ENCODE results near the gene CRTC3. TPM values are rescaled to one million over a fixed set of nuclear protein-coding genes. Genes with fewer than 3 reads are reported as not detected.

The CRTC3 gene
- total and polyA plus RNA-seq, 2 of the 13 experiments (the other 11 are each of a cell fraction or from before 2014, with no cell fraction given), result 8.4 to 11.8 TPM

DNA sequence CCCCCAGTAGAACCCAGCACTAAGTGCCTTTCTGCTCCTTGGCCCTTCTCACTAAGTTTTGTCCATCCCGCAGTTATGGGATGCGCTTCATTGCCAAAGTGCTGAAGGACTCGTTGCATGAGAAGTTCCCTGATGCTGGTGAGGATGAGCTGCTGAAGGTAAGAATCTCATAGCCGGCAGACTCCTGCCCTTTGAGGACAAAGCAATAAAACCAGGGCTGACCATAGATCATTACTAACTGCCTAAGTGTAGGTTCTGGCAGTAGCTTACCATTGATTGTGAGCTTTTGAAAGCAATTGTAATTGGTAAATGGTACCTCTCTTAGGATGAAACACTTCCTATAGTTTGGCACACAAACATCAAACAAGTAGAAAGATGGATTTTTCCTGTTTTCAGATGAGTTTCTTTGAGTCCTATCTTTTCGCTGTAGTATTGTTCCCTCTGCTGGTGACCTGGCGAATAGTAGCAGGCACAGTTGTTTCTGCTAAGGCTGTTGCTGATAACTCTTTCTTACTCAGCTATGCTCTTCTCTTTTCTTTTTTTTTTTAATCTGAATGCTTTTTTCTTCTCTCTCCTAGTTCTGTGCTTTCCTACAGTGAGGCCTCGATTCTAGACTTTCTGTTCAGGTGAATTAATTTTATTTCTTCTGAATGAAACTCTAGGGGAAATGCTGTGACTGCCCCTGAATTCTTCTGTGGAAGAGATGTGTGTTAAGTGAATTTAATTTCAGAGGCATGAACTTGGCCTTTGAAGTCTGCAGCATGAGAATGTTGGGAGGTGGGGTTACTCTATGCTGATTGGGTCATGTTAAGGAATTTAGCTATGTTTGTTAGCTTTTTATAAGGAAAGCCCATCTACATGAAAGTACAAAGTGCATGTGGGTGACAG, 47.4 kb upstream of the CRTC3 start (continued):
- TF ChIP-seq, protein P1, sequence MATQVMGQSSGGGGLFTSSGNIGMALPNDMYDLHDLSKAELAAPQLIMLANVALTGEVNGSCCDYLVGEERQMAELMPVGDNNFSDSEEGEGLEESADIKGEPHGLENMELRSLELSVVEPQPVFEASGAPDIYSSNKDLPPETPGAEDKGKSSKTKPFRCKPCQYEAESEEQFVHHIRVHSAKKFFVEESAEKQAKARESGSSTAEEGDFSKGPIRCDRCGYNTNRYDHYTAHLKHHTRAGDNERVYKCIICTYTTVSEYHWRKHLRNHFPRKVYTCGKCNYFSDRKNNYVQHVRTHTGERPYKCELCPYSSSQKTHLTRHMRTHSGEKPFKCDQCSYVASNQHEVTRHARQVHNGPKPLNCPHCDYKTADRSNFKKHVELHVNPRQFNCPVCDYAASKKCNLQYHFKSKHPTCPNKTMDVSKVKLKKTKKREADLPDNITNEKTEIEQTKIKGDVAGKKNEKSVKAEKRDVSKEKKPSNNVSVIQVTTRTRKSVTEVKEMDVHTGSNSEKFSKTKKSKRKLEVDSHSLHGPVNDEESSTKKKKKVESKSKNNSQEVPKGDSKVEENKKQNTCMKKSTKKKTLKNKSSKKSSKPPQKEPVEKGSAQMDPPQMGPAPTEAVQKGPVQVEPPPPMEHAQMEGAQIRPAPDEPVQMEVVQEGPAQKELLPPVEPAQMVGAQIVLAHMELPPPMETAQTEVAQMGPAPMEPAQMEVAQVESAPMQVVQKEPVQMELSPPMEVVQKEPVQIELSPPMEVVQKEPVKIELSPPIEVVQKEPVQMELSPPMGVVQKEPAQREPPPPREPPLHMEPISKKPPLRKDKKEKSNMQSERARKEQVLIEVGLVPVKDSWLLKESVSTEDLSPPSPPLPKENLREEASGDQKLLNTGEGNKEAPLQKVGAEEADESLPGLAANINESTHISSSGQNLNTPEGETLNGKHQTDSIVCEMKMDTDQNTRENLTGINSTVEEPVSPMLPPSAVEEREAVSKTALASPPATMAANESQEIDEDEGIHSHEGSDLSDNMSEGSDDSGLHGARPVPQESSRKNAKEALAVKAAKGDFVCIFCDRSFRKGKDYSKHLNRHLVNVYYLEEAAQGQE (IDR thresholded peaks at IDR 0.05; ENCODE audit: borderline replicate concordance in 1 of 2, low read depth in 1 of 2, low read length in 2 of 2), result no peak
- TF ChIP-seq SMAD1 (CRISPR knock-in tag; IDR thresholded peaks at IDR 0.05; ENCODE audit: borderline replicate concordance, low read depth) (no peak), HNRNPK (IDR thresholded peaks at IDR 0.05; ENCODE audit: low read depth, low read length, poor library complexity, severe bottlenecking) (no peak), ZNF746 (CRISPR knock-in tag; IDR thresholded peaks at IDR 0.05) (no peak), KLF15 (CRISPR knock-in tag; IDR thresholded peaks at IDR 0.05; ENCODE audit: borderline replicate concordance) (no peak), SMAD3 (CRISPR knock-in tag; IDR thresholded peaks at IDR 0.05) (no peak), ZNF446 (CRISPR knock-in tag; IDR thresholded peaks at IDR 0.05) (no peak), JDP2 (CRISPR knock-in tag; IDR thresholded peaks at IDR 0.05; ENCODE audit: borderline replicate concordance) (no peak), THAP11 (CRISPR knock-in tag; IDR thresholded peaks at IDR 0.05) (no peak), HNF4G (IDR thresholded peaks at IDR 0.05; ENCODE audit: borderline replicate concordance, low read depth, low read length) (no peak), HNF4G (CRISPR knock-in tag; IDR thresholded peaks at IDR 0.05; ENCODE audit: borderline replicate concordance, low read depth) (no peak), MIER3 (CRISPR knock-in tag; IDR thresholded peaks at IDR 0.05; ENCODE audit: borderline replicate concordance) (no peak), SRF (IDR thresholded peaks at IDR 0.05; ENCODE audit: low read depth, low read length) (no peak), SMAD9 (CRISPR knock-in tag; IDR thresholded peaks at IDR 0.05) (no peak), ZNF44 (CRISPR knock-in tag; IDR thresholded peaks at IDR 0.05) (no peak)
- TF ChIP-seq, protein P2, sequence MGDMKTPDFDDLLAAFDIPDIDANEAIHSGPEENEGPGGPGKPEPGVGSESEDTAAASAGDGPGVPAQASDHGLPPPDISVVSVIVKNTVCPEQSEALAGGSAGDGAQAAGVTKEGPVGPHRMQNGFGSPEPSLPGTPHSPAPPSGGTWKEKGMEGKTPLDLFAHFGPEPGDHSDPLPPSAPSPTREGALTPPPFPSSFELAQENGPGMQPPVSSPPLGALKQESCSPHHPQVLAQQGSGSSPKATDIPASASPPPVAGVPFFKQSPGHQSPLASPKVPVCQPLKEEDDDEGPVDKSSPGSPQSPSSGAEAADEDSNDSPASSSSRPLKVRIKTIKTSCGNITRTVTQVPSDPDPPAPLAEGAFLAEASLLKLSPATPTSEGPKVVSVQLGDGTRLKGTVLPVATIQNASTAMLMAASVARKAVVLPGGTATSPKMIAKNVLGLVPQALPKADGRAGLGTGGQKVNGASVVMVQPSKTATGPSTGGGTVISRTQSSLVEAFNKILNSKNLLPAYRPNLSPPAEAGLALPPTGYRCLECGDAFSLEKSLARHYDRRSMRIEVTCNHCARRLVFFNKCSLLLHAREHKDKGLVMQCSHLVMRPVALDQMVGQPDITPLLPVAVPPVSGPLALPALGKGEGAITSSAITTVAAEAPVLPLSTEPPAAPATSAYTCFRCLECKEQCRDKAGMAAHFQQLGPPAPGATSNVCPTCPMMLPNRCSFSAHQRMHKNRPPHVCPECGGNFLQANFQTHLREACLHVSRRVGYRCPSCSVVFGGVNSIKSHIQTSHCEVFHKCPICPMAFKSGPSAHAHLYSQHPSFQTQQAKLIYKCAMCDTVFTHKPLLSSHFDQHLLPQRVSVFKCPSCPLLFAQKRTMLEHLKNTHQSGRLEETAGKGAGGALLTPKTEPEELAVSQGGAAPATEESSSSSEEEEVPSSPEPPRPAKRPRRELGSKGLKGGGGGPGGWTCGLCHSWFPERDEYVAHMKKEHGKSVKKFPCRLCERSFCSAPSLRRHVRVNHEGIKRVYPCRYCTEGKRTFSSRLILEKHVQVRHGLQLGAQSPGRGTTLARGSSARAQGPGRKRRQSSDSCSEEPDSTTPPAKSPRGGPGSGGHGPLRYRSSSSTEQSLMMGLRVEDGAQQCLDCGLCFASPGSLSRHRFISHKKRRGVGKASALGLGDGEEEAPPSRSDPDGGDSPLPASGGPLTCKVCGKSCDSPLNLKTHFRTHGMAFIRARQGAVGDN (CRISPR knock-in tag; IDR thresholded peaks at IDR 0.05), result no peak
- TF ChIP-seq, protein P3, sequence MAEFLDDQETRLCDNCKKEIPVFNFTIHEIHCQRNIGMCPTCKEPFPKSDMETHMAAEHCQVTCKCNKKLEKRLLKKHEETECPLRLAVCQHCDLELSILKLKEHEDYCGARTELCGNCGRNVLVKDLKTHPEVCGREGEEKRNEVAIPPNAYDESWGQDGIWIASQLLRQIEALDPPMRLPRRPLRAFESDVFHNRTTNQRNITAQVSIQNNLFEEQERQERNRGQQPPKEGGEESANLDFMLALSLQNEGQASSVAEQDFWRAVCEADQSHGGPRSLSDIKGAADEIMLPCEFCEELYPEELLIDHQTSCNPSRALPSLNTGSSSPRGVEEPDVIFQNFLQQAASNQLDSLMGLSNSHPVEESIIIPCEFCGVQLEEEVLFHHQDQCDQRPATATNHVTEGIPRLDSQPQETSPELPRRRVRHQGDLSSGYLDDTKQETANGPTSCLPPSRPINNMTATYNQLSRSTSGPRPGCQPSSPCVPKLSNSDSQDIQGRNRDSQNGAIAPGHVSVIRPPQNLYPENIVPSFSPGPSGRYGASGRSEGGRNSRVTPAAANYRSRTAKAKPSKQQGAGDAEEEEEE (CRISPR knock-in tag; IDR thresholded peaks at IDR 0.05; ENCODE audit: borderline replicate concordance), result no peak
- TF ChIP-seq, protein P4, sequence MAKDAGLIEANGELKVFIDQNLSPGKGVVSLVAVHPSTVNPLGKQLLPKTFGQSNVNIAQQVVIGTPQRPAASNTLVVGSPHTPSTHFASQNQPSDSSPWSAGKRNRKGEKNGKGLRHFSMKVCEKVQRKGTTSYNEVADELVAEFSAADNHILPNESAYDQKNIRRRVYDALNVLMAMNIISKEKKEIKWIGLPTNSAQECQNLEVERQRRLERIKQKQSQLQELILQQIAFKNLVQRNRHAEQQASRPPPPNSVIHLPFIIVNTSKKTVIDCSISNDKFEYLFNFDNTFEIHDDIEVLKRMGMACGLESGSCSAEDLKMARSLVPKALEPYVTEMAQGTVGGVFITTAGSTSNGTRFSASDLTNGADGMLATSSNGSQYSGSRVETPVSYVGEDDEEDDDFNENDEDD (CRISPR knock-in tag; IDR thresholded peaks at IDR 0.05; ENCODE audit: borderline replicate concordance), result no peak
